Neural progenitor cell (in vitro differentiated cells): ENCODE results near the gene KIAA1958. TPM values are rescaled to one million over a fixed set of nuclear protein-coding genes. Genes with fewer than 3 reads are reported as not detected.

ENCODE experiments used
- DNase-seq: peaks from one replicate; pipeline ENCODE4 v3.0.0-alpha.2; 2016; ENCODE audit warnings: low spot score
- H2AFZ ChIP-seq: fragments of 200-600 bp; sonication (generic); replicated peaks from 2 replicates; pipeline ENCODE4 v1.6.1; 2016; ENCODE audit warnings: antibody characterized with exemption
- H3F3A ChIP-seq: fragments of 200-600 bp; sonication (generic); 2 replicates; pipeline ENCODE4 v1.6.1; 2016; ENCODE audit warnings: antibody characterized with exemption, low read depth
- H3K27ac ChIP-seq: fragments of 200-600 bp; sonication (generic); 2 replicates; pipeline ENCODE4 v1.5.1; 2016; ENCODE audit warnings: mild to moderate bottlenecking
- H3K27me3 ChIP-seq: fragments of 200-600 bp; sonication (generic); 2 replicates; pipeline ENCODE4 v1.6.1; 2016; ENCODE audit warnings: mild to moderate bottlenecking, moderate library complexity
- H3K36me3 ChIP-seq: fragments of 200-600 bp; sonication (generic); 2 replicates; pipeline ENCODE4 v1.5.1; 2016
- H3K4me1 ChIP-seq: fragments of 200-600 bp; sonication (generic); 2 replicates; pipeline ENCODE4 v1.6.1; 2016; ENCODE audit warnings: mixed run types
- H3K4me2 ChIP-seq: fragments of 200-600 bp; sonication (generic); 2 replicates; pipeline ENCODE4 v1.6.1; 2016
- H3K4me3 ChIP-seq: fragments of 200-600 bp; sonication (generic); 2 replicates; pipeline ENCODE4 v1.5.1; 2016
- H3K79me2 ChIP-seq: fragments of 200-600 bp; sonication (generic); 2 replicates; pipeline ENCODE4 v1.6.1; 2016; ENCODE audit warnings: low read depth
- H3K9ac ChIP-seq: fragments of 200-600 bp; sonication (generic); 2 replicates; pipeline ENCODE4 v1.6.1; 2016
- H3K9me3 ChIP-seq: fragments of 200-600 bp; sonication (generic); 2 replicates; pipeline ENCODE4 v1.5.1; 2016; ENCODE audit warnings: low read depth
- H4K20me1 ChIP-seq: fragments of 200-600 bp; sonication (generic); 2 replicates; pipeline ENCODE4 v1.6.1; 2016; ENCODE audit warnings: low read depth
- H3K27ac Mint-ChIP-seq: 3 replicates; pipeline ENCODE4 v1.8.0; 2021; ENCODE audit warnings: mixed read lengths
- H3K27me3 Mint-ChIP-seq: 2 replicates; pipeline ENCODE4 v1.8.0; 2022; ENCODE audit warnings: low read depth, mild to moderate bottlenecking, inconsistent platforms, moderate library complexity, mixed read lengths; ENCODE audit not compliant: insufficient read depth
- H3K36me3 Mint-ChIP-seq: 3 replicates; pipeline ENCODE4 v1.8.0; 2021; ENCODE audit warnings: mixed read lengths
- H3K4me1 Mint-ChIP-seq: 3 replicates; pipeline ENCODE4 v1.8.0; 2021; ENCODE audit warnings: mixed read lengths
- H3K4me3 Mint-ChIP-seq: 3 replicates; pipeline ENCODE4 v1.8.0; 2021; ENCODE audit warnings: mild to moderate bottlenecking, moderate library complexity, mixed read lengths
- H3K9me3 Mint-ChIP-seq: 3 replicates; pipeline ENCODE4 v1.8.0; 2020; ENCODE audit warnings: mixed read lengths
- EZH2 ChIP-seq: fragments of 200-600 bp; sonication (generic); IDR thresholded peaks from 2 replicates; pipeline ENCODE4 v1.6.1; 2017; ENCODE audit warnings: antibody characterized with exemption, mild to moderate bottlenecking, moderate library complexity
- EZH2phosphoT487 ChIP-seq: fragments of 200-600 bp; sonication (generic); IDR thresholded peaks from 2 replicates; pipeline ENCODE4 v1.6.1; 2017; ENCODE audit warnings: antibody characterized with exemption
- total RNA-seq: library from RNA; depleted of rRNA; stranded (reverse); fragments of >200 nt; gene quantifications from 2 replicates; pipeline ENCODE4 v1.2.3, GENCODE V29; 2015; ENCODE audit warnings: low replicate concordance
- TF ChIP-seq, protein P1 (sequence below): fragments of 200-600 bp; sonication (generic); IDR thresholded peaks from 2 replicates; pipeline ENCODE4 v1.5.1; 2017; ENCODE audit warnings: antibody characterized with exemption, mild to moderate bottlenecking

The KIAA1958 gene
- total RNA-seq, 1 donor from 2014 or later, result 31.4 TPM

DNA sequence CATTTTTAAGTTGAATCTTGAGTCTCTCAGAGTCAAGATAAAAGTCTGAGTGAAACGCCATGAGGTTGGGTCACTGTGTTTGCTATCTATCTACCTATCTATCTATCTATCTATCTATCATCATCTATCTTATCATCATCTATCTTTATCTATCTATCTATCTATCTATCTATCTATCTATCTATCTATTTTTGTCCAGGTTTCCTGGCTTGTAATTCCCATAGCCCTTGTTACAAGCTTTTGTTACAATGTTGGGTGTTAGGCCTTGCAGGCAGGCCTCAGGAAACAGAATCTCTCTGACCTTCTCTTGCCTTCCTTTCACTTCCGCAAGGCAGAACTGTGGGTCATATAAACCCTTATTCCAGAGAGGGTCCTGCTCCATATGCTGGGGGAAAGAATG, 12.6 kb upstream of the KIAA1958 start:
- Mint-ChIP-seq H3K36me3 (peaks cover 35% of the 10 kb centered on the region), H3K4me3 (no peak overlapping the region), H3K27me3 (peaks cover 5% of the 10 kb centered on the region), H3K4me1 (no peaks in the 10 kb centered on the region), H3K9me3 (peaks cover 20% of the 10 kb centered on the region), H3K27ac (no peak overlapping the region)
- Histone ChIP-seq H2AFZ (no peak overlapping the region), H3K27ac (no peak overlapping the region), H3K4me2 (no peak overlapping the region), H3K36me3 (no peaks in the 10 kb centered on the region), H3K79me2 (no peaks in the 10 kb centered on the region), H3K4me1 (no peaks in the 10 kb centered on the region), H4K20me1 (no peaks in the 10 kb centered on the region), H3K4me3 (no peak overlapping the region), H3F3A (no peaks in the 10 kb centered on the region), H3K9me3 (no peaks in the 10 kb centered on the region), H3K9ac (no peak overlapping the region), H3K27me3 (no peaks in the 10 kb centered on the region)
- TF ChIP-seq EZH2, result no peak
- no peak for TF ChIP-seq EZH2phosphoT487
- DNase-seq, result no peak

DNA sequence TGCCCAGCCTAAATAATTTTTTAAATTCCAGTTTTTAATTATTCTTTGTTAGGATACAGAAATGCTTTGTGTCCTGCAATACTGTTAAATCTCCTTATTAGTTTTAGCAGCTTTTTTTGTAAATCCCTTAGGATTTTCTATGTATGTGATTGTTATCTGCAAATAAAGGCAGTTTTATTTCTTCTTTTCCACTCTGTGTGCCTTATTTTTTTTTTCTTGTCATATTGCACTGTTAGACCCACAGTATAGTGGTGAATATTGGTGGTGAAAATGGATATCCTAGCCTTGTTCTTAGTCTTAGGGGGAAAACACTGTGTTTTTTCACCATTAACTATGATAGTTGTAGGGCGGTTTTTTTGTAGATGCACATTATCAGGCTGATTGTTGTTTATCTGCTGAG, 11.3 kb upstream of the KIAA1958 start:
- no peak overlapping the region for H3K4me2 ChIP-seq
- no peak for TF ChIP-seq EZH2phosphoT487
- TF ChIP-seq, protein P1, sequence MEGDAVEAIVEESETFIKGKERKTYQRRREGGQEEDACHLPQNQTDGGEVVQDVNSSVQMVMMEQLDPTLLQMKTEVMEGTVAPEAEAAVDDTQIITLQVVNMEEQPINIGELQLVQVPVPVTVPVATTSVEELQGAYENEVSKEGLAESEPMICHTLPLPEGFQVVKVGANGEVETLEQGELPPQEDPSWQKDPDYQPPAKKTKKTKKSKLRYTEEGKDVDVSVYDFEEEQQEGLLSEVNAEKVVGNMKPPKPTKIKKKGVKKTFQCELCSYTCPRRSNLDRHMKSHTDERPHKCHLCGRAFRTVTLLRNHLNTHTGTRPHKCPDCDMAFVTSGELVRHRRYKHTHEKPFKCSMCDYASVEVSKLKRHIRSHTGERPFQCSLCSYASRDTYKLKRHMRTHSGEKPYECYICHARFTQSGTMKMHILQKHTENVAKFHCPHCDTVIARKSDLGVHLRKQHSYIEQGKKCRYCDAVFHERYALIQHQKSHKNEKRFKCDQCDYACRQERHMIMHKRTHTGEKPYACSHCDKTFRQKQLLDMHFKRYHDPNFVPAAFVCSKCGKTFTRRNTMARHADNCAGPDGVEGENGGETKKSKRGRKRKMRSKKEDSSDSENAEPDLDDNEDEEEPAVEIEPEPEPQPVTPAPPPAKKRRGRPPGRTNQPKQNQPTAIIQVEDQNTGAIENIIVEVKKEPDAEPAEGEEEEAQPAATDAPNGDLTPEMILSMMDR, result no peak
- TF ChIP-seq EZH2, result no peak
- no peak overlapping the region for H3K4me3 Mint-ChIP-seq
- no peak overlapping the region for H3K27ac Mint-ChIP-seq
- H3K27me3 ChIP-seq, result no peaks in the 10 kb centered on the region
- peaks cover 5% of the 10 kb centered on the region for H3K27me3 Mint-ChIP-seq
- DNase-seq, result no peak
- no peak overlapping the region for H3K9ac ChIP-seq
- peaks cover 37% of the 10 kb centered on the region for H3K36me3 Mint-ChIP-seq
- no peaks in the 10 kb centered on the region for H3K79me2 ChIP-seq
- H3K4me1 Mint-ChIP-seq, result no peaks in the 10 kb centered on the region
- no peaks in the 10 kb centered on the region for H3K36me3 ChIP-seq
- H3K9me3 Mint-ChIP-seq, result peaks cover 20% of the 10 kb centered on the region
- no peak overlapping the region for H3K27ac ChIP-seq
- H3F3A ChIP-seq, result no peaks in the 10 kb centered on the region
- no peak overlapping the region for H3K4me3 ChIP-seq
- H2AFZ ChIP-seq, result no peak overlapping the region
- no peaks in the 10 kb centered on the region for H3K4me1 ChIP-seq
- H3K9me3 ChIP-seq, result no peaks in the 10 kb centered on the region
- no peaks in the 10 kb centered on the region for H4K20me1 ChIP-seq

DNA sequence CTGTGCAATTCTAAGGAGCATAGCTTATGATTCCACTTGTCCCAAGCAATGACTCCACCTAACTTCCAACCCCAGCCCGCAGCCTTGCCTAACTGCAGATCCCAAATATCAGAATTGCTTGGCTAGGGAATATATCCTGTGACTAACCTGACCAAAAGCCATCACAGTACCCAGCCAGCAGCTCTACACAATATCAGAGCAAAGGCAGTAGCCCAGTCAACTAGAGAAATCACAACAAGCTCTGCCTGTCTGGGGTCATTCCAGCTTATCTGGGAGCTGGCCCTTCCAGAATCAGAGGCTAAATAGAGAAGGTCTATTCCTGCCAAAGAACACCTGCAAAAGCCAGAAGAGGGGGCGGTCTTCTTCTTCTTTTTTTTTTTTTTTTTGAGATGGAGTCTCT, 9.3 kb upstream of the KIAA1958 start:
- no peaks in the 10 kb centered on the region for H3K9me3 ChIP-seq
- DNase-seq, result no peak
- H3K36me3 ChIP-seq, result no peaks in the 10 kb centered on the region
- no peak overlapping the region for H3K27ac ChIP-seq
- Mint-ChIP-seq H3K9me3 (peaks cover 20% of the 10 kb centered on the region), H3K4me1 (no peaks in the 10 kb centered on the region), H3K27me3 (peaks cover 5% of the 10 kb centered on the region), H3K4me3 (no peak overlapping the region), H3K27ac (no peak overlapping the region), H3K36me3 (peaks cover 39% of the 10 kb centered on the region)
- no peaks in the 10 kb centered on the region for H3K79me2 ChIP-seq
- no peak overlapping the region for H3K9ac ChIP-seq
- no peaks in the 10 kb centered on the region for H3K4me1 ChIP-seq
- no peak overlapping the region for H3K4me3 ChIP-seq
- no peaks in the 10 kb centered on the region for H3F3A ChIP-seq
- no peaks in the 10 kb centered on the region for H4K20me1 ChIP-seq
- H2AFZ ChIP-seq, result no peak overlapping the region
- H3K4me2 ChIP-seq, result no peak overlapping the region
- no peaks in the 10 kb centered on the region for H3K27me3 ChIP-seq
- no peak for TF ChIP-seq EZH2phosphoT487
- TF ChIP-seq, protein P1, result no peak
- no peak for TF ChIP-seq EZH2

DNA sequence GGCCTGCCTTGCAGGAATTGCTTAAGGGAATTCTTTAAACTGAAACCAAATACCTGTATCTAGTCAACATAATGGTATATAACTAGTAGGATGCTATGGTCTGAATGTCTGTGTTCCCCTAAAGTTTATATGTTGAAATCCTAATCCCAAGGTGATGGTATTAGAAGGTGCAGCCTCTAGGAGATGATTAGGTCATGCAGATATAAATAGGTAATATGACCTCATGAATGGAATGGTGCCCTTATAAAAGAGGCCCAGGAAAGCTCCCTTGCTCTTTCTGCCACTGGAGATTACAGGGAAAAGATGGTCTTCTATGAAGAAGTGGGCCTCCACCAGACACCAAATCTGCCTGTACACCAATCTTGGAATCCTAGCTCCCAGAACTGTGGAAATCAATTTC, 7.4 kb upstream of the KIAA1958 start:
- Mint-ChIP-seq H3K36me3 (peaks cover 35% of the 10 kb centered on the region), H3K27me3 (peaks cover 5% of the 10 kb centered on the region), H3K4me1 (no peaks in the 10 kb centered on the region), H3K9me3 (peaks cover 20% of the 10 kb centered on the region), H3K4me3 (no peak overlapping the region), H3K27ac (no peak overlapping the region)
- Histone ChIP-seq H3K9ac (no peak overlapping the region), H3K4me2 (no peak overlapping the region), H3K27ac (no peak overlapping the region), H2AFZ (no peak overlapping the region), H3K27me3 (no peaks in the 10 kb centered on the region), H3K9me3 (no peaks in the 10 kb centered on the region), H3F3A (no peaks in the 10 kb centered on the region), H4K20me1 (no peaks in the 10 kb centered on the region), H3K4me3 (no peak overlapping the region), H3K79me2 (no peaks in the 10 kb centered on the region), H3K4me1 (no peaks in the 10 kb centered on the region), H3K36me3 (no peaks in the 10 kb centered on the region)
- TF ChIP-seq EZH2 (no peak), EZH2phosphoT487 (no peak)
- TF ChIP-seq, protein P1, result no peak
- DNase-seq, result no peak
